GM19467 (cell line): Measurements from ENCODE around the gene ZNF511.

Experiments used
- ATAC-seq: cut with Tn5 transposase; IDR thresholded peaks from one replicate; pipeline ENCODE4 v1.9.1; 2021; ENCODE audit warnings: mild to moderate bottlenecking, moderate library complexity; ENCODE audit not compliant: unreplicated experiment

Gene ZNF511

DNA sequence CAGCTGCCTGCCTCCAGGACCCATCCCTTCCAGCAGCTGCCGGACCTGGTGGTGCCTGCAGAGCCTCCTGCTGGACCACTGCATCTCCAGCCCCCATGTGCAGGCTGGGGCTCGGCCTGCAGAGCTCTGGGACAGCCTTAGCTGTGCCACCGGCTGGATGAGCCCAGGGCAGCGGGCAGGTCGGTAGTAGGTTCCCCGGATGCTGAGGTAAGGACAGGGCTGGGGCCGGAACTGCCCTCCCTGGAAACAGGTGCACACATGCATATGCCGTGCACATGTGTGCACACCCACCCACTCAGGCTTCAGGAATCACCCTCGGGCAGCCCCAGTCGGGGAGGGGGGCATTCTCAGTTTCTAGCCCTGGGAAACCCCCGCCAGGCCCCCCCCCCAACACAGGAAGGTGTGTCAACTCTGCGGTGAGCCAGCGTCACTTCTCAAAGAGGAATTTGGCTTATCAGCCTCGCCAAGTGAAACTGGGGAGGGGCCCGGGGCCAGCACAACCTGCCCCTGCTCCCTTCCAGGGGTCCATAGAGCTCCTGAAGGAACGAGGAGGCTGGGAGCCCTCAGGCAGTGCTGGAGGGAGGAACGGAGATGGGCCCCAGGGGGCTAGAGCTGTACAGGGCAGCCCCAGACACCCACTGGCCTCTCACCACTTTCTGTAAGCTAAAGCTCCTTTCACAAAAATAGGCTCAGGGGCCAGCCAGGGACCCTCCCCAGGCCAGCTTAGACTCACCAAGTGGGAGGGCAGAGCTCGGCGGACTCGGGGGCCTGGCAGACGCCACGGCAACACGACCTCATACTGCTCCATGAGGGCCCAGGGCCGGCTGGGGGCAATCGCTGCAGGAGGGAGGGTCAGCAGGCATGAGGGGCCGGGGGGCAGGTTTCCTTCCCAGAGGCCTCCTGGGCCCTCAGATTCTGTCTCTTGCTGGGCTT, 33.7 kb upstream of the ZNF511 start:
- peak; percentile 43 for ATAC-seq

DNA sequence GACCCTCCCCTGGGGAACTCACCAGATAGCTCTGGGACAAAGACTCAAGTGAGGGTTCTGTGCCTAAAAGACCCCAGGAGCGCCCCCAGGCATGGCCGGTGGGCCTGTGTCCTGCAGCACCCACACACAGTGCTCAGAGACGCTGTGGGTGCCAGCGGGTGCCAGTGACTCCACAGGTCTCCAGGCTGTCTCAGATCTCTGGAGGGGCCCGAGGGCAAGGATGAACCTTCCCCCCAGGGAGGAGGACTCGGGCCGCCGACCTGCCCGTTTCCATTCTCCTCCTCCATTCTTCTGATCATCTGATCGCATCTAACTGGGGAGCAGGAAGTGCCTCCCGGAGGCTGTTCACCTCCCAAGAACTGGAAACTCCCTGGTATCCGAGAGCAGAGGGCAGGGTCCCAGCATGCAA, 33.0 kb upstream of the ZNF511 start:
- ATAC-seq, result peak; percentile 22

DNA sequence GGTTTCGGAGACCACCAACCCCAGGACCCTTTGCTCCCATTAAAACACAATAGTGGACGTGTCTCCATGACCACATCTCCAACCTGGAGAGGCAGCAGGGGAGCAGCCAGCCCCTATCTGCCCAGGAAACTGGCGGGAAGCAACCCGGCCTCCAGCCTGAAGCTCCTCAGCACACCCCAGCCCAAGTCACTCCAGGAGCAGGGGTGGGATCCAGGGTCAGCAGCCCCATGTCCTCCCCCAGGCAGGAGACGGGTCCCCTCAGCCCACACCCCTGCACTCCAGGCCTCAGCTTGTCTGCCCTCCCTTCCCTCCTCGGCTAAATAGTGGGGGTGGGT, 32.6 kb upstream of the ZNF511 start:
- no peak for ATAC-seq

DNA sequence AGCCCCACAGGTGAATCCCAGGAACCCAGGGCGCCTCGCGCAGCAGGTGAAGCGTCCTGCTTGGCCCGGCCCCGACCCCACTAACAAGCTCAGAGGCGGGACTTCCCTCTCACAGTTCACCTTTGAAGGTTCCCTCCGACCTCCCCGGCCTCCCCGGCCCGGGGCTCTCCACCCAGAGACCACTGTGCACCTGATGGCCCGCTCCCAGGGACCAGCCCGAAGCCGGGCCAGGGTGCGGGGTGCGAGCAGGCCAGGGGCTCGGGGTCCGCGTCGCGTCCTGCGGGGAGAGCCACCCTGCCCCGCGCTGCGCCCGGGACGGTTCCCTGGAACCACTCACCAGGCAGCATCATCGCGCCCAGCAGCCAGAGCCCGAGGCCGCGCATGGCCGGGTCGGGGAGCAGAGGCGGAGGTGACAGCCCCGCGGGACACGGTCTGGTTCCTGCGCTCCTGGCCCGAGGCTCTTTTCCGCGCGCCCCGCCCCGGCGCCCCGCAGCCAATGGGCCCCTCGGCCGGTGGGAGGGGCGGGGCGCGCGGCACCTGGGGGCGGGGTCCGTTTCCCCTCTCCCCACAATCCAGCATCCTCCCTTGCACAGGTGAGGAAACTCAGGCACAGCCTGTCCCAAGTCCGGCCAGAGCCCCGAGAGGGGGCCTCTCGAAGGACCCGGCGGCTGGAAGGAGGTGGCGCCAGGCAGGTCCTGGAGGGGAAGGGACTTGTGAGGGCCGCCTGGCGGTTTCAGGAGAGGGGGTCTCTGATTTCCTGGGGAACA, 32.1 kb upstream of the ZNF511 start, which contains the start of gene ADAM8:
ADAM8 (minus strand) TSS at position 434 of the 767 bp plus-strand sequence; CDS start at position 383, 51 bp downstream.
- peak; percentile 36 for ATAC-seq

DNA sequence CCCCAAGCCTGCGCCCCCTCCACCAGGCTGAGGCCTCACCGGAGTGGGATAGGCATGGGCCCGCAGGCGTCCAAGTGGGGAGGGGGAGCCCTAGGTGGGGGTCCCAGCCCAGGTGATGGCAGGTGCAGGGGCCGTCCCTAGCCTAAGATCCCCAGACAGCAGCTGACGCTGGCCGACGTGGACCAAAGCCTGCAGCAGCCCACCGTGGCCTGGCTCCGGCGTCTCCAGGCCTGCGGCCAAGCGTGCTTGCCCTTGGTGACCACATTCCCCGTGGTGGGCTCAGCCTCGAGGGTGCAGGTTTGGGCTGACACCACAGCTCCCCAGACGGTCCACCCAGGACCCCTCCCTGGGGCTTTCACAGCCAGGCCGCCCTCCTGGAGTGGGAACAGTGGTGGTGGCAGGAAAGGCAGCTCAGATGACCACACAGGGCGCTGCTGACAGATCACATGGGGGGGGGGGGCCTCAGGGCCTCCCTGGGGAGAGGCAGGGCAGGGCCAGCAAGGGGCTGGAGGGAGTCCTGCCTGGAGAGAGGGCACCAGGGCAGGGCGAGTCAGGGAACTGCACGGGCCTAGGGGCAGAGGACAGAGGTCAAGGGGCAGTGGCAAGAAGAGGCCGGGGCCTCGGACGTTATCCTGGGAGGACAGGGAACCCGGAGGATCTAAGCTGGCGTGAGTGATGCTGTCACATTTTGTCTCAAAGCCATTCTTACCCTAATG, 31.3 kb upstream of the ZNF511 start:
- ATAC-seq, result no peak

DNA sequence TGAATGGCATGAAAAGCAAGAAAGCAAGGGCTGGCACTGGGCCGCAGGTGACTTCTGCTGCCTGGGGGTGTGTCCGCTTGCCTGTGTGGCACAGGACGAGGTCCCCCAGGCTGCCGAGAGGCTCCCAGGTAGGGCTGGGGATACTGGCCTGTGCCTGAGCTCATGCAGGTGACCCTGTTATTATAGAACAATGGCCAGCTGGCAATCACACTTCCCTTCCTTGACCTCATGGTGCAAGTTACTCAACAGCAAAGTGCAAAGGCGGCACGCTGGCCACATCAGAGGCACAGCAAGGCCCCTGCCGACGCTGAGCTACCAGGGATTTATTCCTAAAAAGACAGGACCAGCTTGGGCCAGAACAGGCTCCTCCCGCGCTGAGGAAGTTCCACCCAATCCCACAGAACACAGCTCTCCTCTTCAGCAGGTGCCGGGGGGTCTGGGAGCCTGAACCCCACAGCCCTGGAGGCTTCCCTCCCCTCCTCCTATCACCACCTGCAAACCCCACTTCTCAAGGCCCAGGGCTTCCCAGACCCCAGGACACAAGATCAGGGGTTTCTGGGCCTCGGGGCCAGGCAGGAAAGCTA, 30.6 kb upstream of the ZNF511 start:
- ATAC-seq, result no peak

DNA sequence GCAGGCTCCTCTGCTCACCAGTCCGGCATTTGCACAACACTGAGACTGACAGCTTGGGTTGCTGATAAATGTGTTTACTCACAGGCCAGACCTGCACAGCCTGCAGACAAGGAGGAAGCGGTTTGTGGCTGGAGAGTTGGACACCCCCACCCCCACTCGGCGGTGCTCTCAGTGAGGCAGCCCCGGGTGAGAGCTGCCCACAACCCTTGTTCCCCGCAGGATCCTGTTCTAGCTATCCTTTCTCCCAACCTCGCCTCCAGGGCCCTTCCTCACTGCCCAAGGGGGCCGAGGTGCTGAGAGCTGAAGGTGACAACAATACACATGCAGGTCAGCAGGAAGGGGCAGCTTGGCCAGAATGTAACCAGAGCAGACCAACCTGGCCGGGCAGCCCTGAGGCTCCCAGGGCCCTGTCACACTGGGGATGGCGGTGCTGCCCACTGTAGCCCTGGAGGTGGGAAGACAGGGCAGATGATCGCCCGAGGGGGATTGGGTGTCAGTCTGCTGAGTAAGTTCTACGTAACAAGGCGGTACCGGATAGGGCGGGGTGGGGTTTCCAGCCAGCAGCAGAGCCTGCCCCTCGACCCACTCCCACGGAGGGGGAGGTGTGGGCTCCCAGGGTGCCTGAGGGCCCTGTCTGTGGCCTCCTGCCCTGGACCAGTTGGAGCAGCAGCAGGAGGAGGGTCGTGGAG, 30.0 kb upstream of the ZNF511 start:
- ATAC-seq, result peak; percentile 36

DNA sequence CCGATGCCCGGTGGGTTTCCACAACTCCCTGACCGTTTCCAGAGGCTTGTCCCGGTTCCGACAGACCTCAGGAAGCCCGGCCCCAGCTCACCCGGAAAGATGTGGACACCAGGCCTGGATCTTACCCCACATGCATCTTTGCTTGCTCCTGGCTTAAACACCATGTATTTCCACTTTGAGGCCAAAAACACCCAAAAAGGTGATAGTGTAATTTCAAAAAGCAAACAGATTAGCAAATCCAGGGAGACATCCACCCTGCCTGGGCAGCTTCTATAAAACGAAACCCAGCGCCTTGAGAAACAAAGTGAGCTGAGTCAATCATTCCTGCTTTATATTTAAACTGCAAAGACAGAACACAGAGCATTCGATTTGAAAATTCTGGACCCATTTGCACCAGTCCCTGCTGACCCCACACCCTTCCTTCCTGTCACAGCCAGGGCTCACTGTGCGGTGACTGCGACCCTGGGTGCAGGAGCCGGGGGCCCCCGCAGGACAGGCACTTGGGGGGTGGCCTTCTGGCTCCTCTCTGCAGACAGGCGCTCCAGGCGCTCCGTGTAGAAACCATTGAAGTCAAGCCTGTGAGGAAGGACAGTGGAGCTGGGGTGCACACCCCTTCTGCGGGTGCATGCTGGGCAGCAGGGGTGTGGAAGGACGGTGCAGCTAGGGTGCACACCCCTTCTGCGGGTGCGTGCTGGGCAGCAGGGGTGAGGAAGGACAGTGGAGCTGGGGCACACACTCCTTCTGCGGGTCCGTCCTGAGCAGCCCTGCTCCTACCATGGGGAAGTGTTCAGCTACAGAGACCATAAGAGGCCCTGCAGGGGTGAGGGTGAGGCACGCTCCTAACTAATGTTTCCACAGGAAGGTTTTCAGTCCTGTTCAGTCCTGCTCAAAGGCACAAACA, 29.1 kb upstream of the ZNF511 start:
- ATAC-seq, result no peak

DNA sequence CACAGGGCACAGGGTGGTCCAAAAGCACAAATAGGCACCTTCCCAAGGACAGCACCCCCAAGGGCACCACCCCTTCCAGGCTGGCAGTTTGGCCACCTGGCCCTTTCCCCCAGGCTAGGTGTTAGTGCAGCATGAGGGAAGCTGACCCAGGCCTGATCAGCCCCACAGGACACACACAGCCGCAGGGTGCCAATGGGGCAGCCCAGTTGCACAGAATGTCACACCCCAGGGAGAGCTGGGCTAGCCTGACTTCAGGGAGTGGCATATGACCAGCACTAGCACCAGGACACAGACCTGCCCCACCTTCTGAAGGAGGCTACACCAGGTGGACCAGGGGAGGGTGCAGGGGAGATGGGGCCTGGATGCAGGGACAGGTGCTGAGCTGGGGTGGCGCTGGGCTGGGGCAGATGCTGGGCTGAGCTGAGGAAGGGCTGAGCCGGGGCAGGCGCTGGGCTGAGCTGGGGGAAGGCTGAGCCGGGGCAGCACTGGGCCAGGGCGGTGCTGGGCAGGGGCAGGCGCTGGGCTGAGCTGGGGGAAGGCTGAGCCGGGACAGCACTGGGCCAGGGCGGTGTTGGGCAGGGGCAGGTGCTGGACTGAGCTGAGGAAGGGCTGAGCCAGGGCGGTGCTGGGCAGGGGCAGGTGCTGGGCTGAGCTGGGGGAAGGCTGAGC, 28.2 kb upstream of the ZNF511 start:
- no peak for ATAC-seq

DNA sequence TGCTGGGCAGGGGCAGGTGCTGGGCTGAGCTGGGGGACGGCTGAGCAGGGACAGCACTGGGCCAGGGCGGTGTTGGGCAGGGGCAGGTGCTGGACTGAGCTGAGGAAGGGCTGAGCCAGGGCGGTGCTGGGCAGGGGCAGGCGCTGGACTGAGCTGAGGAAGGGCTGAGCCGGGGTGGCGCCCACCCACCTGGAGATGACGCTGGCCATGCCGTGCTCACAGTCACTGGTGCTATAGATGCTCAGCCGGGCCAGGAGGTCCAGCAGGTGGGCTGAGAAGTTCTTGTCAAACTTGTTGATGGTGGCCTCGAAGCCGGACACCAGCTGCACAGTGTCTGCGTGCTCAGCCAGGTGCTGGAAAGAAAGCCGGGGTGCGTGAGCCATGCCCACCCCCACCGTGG, 27.6 kb upstream of the ZNF511 start:
- no peak for ATAC-seq

DNA sequence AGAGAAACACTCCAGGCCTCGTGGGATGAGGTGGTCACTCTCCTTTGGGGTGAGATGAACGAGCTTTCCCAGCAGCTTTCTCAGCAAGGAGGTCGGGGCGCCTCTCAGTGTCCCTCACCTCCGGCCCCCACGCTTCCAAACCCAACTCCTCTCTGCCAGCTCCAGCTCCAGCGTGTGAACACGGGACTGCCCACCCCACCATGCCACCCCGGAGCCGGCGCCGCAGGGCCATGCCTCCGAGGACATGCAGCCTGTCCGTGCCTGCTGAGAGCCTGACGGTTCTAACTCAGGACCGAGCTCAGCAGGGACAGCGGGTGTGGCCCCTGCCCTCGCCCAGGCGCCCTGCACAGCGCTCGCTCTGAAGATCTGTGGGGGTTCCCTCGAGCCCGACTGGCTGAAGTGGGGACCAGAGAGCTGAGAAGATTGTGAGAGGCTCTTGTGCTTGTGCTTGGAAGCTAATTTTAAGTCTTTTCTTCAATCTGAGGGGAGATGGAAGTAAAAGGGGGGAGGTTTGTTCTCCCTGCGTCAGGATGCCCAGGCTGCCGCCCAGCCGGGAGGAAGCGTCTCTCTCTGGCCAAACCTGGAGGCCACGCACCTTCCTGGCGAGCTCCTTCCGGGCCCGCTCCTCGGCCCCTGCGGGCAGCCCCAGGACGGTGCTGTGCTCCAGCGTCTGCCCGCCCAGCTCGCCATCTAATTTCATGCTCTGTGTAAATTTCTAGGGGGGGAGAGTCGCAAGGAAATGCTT, 26.9 kb upstream of the ZNF511 start:
- no peak for ATAC-seq

DNA sequence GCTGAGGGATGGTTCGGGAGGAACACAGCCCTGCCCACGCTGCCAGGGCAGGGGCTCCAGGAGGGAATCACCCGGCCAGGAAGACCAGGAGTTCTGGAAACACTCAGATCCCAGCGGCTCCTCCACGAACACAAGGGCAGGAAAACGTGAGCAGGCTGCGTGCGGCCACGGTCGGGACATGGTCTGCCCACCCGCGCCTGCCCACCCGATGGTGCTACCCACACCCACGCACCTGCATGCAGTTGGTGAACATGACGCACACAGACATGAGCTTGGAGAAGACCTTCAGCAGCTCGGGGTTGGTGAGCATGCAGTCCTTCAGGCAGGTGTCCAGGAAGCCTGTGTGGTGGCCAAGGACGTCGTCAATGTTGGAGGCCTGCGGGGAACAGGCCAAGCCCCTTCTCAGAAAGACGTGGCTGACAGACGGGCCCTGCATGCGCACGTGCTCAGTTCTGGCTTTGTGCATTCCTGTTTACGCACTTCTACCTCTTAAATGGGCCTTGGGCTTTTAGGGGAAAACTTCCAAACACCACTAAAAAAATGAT, 25.8 kb upstream of the ZNF511 start:
- no peak for ATAC-seq

DNA sequence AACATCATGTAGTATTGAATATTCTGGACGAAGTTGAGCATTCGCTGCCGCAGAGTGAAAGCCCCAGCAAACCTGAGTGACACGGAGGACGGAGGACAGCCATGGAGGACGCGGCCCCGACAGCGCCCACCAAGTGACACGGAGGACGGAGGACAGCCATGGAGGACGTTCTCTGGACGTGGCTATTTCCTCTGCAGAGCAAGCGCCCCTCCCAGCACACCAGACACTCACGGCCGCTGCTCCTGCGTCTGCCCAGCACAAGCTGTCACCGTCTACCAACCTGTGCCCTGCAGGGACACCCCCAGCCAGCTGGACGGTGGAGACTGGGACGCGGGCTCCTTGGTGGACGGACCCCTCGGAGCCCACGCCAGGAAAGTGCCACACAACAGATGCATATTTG, 24.8 kb upstream of the ZNF511 start:
- ATAC-seq, result no peak

DNA sequence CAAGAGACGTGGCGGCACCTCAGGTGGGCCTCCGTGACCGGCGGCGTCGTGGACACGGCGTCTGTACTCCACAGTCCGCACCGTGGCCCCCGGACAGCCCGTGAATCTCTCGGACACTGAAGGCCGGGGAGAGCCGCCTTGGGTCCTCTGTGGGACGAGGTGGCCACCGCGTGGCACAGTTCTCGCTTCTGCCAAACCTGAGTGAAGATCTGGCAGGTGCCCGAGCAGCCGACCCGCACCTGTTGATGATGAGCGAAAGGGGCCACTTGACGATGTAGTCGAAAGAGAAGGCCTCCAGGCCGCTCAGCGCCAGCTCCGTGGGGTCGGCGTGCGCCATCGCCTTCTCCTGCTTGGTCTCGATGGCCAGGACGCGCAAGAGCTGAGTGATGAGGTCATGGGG, 23.5 kb upstream of the ZNF511 start:
- no peak for ATAC-seq

DNA sequence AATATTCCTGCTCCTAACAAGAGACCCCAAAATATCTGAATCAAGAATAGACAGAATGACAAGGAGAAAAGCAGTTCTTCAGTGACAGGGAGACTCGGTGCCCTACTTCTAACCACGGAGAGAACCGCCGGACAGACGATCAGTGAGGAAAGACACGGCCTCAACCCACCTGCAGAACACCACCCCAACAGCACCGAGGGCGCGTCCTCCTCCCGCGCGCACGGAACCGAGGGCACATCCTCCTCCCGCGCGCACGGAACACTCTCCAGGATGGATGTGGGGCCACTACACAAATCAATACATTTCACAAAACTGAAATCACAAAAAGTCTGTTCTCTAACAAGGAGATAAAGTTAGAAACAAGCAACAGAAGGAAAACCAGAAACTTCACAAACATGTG, 22.3 kb upstream of the ZNF511 start:
- ATAC-seq, result no peak

DNA sequence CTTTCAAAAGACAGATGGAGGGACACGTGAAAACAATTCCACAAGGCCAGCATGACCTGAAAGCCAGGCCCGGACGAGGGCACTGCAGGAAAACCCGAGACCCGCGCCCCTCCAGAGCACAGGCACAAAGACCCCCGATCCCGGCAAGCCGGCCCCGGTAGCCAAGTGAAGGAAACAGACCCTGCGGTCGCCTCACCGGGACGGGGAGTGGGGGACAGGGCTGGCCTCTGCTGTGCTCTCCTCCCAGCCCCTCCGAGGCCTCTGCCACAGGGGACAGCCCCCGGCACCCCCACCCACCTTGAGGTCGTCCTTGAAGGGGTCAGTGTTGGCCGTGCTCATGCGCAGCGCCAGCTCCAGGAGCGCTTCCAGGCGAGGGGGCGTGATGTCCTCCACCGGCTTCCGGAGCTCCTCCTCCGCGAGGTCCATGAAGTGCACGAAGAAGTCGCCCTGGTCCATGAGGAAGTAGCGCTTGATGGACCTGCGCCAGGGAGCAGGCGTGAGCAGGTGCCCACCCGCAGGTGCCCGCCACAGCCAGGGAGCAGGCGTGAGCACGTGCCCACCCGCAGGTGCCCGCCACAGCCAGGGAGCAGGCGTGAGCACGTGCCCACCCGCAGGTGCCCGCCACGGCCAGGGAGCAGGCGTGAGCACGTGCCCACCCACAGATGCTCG, 20.7 kb upstream of the ZNF511 start:
- no peak for ATAC-seq

DNA sequence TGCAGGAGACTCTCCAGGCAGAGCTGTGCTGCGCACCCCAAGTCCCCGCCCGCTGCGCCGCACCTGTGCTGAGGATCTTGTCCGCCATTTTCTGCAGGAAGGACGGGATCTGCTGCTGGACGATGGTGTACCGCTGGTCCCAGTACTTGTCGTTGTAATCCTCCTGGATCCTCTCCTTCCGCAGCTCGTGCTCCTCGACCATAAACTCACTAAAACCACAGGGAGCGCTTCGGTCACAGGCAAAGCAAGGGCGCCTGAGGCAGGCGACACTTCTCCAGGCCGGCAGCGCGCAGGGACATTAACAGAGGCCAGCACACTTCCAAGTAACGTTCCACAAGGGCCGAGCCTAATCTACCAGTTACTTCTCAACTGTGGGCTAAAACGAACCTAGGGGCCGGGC, 19.0 kb upstream of the ZNF511 start:
- no peak for ATAC-seq
